NB4 (cell line): ENCODE data around the gene OSTN.

ENCODE experiments used
- POLR2A ChIP-seq: IDR thresholded peaks from 2 replicates; pipeline ENCODE4 v1.6.1; 2011; ENCODE audit warnings: mild to moderate bottlenecking; ENCODE audit not compliant: insufficient read length; ENCODE audit errors: extremely low read depth
- TF ChIP-seq, protein P1 (sequence below): IDR thresholded peaks from one replicate; pipeline ENCODE4 v1.5.1; 2012; ENCODE audit warnings: low read depth, low read length
- TF ChIP-seq, protein P2 (sequence below): IDR thresholded peaks from 2 replicates; pipeline ENCODE4 v1.6.1; 2011; ENCODE audit warnings: low read depth, low read length

DNA sequence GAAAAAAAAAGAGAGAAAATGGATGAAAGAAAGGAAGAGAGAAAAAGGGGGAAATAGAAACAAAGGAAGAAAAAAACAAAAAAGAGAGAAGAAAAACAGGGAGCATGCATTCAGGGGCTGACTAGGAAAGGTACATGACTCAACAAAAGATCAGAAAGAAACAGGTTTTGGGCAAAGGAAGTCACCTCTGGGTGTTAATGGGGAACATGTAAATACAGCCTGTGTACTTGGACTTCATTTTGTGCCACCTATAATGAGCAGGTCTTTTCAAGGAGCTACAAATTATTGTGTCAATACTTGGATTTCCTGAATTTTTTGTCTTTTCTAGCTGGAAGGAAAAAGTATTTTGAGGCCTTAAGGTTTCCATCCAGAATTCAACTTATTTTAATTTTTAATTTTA is 76.7 kb downstream of the OSTN start:
- TF ChIP-seq, protein P1, sequence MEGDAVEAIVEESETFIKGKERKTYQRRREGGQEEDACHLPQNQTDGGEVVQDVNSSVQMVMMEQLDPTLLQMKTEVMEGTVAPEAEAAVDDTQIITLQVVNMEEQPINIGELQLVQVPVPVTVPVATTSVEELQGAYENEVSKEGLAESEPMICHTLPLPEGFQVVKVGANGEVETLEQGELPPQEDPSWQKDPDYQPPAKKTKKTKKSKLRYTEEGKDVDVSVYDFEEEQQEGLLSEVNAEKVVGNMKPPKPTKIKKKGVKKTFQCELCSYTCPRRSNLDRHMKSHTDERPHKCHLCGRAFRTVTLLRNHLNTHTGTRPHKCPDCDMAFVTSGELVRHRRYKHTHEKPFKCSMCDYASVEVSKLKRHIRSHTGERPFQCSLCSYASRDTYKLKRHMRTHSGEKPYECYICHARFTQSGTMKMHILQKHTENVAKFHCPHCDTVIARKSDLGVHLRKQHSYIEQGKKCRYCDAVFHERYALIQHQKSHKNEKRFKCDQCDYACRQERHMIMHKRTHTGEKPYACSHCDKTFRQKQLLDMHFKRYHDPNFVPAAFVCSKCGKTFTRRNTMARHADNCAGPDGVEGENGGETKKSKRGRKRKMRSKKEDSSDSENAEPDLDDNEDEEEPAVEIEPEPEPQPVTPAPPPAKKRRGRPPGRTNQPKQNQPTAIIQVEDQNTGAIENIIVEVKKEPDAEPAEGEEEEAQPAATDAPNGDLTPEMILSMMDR = no peak
- no peak for TF ChIP-seq POLR2A
- TF ChIP-seq, protein P2, sequence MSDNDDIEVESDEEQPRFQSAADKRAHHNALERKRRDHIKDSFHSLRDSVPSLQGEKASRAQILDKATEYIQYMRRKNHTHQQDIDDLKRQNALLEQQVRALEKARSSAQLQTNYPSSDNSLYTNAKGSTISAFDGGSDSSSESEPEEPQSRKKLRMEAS = no peak
